ENCODE results near the gene TFF2.

The TFF2 gene

DNA sequence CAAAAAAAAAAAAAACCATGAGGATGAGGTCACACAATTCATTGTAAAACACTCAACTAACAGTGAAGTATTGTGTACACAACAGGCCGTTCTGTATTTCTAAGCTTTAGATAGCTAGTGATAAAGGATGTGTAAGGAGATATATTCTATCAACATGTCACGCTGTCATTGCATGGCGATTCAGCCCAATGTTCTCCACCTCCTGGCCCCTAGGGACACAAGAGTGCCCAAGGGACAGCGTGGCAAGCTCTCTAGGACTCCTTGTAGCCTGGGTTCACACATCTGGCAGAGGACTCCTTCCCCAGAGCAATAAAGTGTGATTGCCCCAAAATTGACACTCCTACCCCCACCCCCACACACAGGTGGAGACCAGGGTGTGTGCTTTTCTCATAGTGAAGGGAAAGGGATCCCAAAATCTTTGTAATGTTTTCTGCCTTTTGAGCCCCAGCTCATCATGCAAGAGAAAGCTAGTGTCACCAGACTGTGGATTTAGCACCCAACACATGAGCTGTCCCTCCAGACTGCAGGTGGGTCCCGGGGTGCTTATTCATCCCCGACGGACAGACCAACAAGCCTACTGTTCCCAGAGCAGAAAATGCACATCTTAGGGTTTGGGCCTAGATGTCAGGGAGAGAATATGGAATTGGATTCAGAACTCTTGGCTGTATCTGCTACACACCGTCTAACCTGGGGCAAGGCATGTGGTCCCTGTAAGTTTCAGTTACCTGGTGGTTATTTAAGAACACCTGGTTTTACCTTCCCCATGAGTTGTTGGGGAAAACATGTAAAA lies 33.6 kb upstream of the TFF2 start:
- DNase-seq: no peak

DNA sequence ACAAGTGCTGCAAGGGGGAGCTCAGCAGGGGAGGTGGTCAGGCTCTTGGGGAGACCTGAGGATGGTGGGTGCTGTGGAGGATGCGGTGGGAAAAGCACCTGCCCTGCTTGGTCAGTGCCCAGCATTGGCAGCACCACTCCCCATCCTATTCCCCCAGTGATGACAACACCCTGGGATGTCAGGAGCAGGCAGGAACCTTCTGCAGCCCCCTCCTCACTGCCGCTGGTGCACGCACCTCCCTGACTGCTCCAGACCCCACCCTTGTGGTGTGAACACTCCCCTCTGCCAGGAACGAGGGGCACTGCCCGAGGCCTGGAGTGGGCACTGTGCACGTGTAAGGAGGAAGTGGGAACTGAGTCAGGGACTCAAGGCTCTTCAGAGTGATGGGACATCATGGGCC lies 32.5 kb upstream of the TFF2 start:
- DNase-seq: no peak

DNA sequence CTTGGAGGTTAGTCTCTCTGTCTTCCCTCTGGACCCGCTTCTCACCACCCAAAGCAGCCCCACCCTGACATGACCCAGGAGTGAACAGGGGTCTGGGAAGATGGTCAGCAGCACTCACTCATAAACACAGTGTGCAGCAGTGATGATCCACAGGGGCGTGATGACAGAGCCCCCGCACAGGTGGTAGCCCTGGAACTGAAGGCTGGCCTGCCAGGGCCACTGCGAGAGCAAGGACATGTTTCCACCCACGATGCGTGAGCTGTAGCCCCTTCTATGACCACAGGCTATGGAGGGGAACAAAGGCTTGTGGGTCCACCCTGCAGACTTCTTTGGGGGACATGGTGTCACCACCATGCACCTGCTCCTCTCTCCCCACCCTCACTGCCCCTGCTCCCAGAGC lies 32.1 kb upstream of the TFF2 start:
- no peak for DNase-seq

DNA sequence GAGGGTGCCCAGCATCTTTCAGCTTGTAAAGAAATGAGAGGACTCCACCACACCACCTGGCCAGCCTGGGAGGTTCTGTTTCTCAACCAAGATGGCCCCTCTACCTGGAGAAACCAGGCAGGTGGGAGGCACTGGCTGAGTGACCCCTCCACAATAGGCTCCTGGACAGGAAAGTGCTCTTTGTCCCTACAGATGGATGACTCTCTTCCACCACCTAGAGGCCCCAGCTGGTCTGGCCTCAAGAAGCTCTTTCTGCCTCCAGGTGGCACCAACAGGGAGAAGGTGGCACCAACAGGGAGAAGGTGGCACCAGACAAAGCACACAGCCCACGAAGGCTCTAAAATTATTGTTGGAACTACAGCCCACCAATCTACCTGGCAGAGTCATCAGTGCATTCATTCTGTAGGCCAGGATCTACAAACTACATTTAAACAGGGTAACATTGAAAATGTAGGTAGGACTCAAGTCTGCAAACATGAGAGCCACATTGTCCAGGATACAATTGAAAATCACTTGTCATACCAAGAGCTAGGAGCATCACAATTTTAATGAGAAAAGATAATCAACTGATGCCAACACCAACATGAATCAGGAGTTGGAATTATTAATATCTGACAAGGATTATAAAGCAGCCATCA lies 30.7 kb upstream of the TFF2 start:
- peak; percentile 56 to 67 (median 60) for DNase-seq

DNA sequence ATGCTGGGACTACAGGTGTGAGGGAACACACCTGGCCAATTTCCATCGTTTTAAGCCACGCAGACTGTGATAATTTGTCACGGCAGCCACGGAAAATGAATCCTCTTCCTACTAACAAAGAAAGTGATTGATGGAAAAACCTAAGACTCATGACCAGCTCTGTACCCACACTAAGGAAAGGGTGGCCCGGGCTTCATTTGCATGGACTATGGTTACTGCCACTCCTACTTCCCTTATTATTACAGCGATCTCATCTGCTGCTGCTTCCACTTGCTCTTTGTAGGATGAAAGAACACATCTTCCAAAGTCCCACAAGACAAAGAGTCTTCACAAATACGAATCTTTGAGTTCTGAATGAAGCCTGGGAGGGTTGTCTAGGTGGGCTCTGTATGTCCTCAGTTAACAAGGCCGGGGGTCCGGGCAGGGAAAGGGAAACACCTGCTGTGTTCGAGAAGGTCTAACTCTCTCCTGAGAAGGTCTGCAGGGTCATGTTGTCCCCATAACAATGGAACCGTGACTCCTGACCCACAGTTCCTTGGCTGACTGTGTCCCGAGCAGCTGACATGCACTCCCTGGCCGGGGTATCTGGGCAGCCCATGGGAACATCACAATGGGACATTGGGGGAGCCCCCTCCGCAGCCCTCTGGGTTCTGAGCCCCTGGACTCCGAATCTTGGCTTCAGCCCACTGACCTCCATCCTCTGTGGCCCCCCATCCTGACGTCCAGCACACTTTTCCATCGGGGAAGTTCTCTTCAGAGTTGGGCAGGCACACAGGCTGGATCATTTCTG lies 28.8 kb upstream of the TFF2 start:
- DNase-seq: peak; percentile 50 to 55 (median 51)

DNA sequence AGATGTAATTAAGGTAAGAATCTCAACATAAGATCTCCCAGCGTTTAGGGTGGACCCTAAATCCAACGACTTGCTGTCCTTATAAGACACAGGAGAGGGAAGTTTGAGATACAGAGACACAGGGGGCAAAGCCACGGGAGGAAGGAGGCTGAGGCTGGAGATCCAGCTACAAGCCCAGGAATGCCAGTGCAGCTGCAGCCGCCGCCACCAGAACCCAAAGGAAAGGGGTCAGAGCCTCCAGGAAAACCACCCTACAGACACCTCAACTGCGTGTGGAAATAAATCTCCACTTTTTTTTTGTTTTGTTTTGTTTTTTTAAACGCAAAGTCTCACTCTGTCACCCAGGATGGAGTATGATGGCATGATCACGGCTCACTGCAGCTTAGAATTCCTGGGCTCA lies 27.6 kb upstream of the TFF2 start:
- no peak for DNase-seq

DNA sequence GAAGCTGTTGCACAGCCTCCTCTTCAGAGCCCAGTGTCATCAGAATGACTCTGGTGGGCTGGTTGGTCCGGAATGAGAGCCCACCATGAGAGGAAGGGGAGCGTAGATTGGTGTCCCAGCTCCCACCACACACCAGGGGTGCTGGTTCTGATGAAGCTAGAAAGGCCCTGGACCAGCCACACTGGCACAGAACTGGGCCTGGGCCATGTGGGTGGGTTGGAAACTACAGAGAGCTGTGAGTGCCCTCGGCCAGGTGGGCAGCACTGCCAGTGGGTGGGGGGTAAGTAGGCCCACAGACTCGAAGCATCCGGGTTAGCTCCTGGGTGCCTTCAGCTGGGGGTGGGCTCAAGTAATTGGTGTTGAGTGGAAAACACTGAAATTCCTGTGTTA lies 27.2 kb upstream of the TFF2 start:
- DNase-seq: no peak

DNA sequence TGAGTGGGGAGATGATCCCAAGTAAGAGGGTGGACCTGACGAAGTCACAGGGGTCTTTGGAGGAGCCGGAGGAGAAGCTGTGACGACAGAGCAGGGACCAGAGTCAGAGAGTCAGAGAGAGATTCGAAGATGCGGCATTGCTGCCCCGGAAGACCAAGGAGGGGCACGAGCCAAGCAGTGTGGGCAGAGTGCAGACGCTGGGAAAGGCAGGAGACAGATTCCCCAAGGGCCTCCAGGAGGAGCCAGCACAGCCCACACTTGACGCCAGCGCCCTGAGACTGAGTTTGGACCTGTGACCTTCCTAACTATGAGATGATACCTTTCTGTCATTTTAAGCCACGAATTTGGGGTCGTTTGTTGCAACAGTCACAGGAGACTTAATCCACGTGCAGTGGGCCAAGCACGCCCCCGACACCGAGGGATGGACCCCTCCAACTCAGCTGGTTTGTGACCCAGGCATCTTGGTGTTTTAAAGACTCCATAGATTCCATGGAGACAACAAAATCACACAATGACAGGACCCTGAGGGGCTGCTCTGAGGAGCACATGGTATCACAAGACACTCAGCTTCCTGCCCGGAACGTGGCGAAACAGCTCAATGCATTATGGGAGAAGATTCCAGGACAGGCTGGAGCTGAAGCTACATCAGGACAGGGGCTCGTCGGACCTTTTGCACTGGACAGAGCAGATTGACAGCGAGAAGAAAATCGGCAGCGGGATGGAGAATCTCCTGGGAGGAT lies 26.6 kb upstream of the TFF2 start:
- no peak for DNase-seq

DNA sequence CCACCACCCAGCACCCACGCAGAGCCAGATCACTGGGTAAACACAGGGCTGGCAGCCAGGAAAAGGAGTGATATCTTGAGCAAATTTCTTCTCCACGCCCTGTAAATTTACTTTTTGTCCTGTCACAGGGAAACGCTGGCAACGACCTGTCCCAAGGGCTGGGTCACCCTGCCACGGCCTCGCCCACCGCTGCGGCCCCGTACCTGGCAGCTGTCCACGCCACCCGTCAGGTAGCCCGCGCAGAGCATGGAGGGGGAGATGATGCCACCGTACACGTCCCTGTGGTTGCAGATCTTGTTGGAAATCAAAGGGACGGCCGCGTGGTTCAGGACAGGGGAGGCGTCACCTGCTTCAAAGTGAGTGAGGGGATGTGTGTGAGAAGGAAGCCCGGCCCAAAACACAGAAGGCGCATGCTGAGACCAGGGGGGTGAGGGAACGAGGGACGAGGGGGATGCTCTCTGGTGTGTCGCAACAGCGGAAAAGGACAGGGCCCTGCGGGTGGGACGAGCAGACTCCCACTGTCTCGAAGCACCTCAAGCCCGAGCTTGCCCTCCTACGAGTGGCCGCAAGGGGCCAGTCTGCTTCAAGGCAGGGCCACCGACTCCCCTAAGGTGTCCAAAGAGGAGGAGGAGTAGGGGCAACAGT lies 25.7 kb upstream of the TFF2 start:
- DNase-seq: no peak

DNA sequence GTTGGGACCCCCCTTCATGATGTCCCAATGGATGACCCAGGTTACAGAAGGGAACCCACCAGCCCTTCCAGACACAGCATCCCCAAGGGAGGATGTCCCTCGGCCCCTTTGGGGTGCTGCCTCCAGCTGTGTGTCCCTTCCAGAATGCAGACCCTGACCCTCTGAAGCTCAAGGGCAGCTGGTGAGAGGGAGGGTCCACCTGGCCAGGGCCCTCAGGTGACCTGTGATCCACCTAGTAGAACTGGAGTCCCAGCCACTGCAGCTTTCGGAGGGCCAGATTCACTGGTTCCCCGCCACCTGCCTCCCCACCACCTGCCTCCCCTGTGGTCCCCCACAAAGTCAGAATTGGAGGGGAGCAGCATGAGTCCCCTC lies 25.2 kb upstream of the TFF2 start:
- no peak for DNase-seq

DNA sequence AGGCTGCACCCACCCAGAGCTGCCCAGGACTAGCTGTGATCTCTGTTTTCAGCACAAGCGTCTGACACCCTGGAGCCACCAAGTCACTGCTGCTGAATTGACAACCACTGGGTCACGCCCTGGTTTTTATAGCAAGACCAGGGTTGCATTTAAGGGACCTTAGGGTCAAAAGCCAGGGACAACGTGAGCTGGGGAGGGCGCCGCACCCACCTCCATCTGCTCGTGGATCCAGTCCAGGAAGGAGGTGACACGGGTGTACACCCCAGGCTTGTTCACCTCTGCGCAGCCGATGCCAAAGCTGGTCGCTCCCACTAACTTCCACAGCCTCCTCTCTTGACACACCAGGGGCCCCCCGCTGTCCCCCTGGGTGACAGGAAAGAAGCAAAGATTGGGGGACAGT lies 24.7 kb upstream of the TFF2 start:
- DNase-seq: no peak

DNA sequence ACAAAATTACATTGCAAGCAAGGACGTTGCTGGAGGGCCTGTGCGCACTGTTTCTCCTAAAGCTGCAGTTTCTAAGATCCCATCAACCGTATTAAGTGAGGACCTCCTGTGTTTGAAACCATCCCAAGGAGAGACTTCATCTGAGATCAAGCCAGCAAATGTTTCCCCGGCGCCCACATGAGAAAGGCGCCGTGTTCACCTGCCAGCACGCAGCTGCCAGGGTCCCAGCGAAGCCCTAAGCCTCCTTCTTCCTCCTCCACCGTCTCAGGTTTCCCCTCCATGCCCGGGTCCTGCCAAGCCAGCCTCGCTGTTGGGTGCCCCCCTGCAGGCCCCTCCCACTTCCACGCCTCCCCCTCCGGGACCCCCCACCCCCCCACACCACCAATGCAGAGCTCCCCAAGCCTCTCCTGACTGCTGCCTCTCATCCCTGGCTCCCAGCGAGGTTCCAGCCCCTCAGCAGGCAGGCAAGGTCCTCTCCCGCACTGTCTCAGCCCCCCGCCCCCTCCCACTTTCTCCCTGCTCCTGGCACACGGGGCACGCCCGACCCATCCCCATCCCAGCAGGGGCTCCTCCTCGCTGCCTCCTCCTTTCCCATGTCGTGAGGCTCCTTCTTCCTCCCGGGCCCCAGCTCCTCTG lies 24.2 kb upstream of the TFF2 start:
- DNase-seq: no peak

DNA sequence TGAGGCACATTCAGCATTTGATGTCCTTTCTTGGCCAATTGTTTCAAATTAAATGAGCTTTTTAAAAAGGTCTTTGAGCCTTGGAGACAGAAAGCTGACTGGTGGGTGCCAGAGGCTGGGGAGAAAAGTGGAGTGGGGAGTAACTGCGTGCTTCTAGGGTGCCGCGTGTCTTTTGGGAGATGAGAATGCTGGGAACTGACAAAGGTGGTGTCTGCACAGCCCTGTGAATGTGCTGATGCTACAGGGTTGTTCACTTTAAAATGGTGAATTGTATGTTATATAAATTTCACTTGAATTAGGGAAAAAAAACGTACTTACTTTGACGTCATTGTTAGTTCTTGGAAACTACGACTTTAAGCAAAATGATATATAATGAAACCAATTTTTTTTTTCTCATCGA lies 23.7 kb upstream of the TFF2 start:
- DNase-seq: no peak

DNA sequence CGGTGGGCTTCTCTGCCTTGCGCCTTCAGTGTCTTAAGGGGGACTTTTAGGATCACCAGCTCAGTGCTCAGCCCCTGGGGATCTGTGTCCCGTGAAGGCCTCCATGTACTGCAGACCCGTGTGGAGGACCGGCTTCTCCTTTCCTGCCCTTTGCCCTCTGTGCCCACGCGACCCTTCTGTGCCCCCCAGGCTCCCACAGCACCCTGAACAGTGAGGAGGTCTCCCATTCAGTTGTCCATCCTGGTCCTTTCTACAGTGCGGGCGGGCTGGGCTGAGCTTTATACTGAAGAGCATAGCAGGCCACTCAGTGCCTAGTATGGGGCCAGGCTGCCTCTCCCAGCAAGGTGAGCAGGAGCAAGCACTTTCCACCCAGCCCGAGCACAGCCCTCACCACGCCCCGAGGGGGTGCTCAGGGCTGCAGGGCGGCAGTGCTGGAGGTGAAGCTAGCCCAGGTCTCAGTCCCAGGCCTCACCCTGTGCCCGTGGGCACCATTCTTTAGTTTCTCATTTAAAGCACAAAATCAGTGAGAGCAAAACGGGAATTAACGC lies 23.2 kb upstream of the TFF2 start:
- DNase-seq: no peak

DNA sequence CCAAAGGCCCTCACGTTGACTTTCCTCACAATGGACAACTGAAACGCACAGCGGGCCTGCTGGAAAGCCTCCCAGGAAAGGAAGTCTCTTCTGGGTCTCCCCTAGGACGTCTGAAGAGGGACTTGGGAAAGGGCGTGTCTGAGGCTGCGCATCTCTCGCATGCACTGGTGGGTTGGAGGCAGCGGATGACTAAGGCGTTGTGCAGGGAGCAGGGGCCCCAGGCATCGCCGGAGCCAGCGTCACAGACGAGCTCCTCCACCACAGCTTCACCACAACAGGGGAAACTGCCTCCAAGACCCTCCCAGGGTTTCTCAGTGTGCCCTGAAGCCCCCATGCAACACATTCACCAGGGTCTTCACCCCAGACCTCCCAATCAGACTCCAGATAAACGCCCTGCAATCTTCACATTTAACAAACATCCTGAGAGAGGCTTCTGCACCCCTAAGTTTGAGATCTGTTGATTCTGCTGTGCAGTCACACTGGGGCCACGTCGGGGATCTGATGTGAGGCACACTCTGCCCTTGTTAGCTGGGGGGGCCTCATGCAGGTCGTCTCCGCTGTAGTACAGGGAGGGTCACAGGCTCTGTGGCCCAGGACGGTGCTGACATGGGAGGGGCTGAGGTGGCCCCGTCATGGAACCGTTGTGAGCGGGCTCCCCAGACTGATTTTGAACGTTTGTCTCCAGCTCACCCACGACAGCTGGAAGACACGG lies 22.6 kb upstream of the TFF2 start:
- no peak for DNase-seq

DNA sequence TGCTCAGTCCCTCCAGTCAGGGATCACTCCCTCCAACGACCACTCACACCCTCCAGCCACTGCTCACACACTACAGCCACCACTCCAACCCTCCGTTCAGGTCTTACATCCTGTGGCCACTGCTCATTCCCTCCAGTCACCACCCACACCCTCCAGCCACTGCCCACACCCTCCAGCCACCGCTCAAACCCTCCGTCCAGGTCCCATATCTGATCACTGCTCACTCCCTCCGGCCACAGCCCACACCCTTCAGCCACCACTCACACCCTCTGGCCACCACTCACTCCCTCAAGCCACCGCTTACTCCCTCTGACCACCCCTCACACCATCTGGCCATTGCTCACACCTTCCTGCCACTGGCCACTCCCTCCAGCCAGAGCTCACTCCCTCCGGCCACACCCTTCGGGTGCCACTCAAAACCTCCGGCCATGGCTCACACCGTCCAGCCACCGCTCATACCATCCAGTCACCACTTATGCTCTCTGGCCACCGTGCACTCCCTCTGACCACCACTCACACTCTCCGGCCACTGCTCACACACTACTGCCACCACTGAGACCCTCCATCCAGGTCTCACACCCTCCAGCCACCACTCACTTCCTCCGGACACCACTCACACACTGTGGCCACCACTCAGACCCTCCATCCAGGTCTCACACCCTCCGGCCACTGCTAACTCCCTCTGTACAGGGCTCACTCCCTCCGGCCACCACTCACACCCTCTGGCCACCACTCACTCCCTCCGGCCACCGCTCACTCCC lies 20.3 kb upstream of the TFF2 start:
- no peak for DNase-seq

DNA sequence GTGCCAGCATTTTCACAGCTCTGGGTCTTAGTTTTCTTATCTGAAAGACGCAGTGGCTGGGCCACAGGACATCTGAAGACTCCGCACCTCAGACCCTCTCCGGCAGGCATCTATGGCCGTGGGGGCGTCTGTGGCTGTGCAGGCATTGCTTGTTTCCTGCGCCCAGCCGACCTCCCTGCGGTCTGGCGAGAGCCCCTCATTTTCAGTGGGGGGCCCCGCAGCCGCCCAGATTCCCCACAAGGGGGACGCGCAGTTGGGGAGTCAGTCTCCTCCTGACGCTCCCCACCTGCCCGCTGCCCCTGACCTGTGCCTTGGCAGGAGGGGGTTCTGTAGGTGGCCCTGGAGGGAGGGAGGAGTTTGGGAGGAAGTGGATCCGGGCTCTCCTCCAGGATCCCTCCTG lies 19.0 kb upstream of the TFF2 start:
- no peak for DNase-seq

DNA sequence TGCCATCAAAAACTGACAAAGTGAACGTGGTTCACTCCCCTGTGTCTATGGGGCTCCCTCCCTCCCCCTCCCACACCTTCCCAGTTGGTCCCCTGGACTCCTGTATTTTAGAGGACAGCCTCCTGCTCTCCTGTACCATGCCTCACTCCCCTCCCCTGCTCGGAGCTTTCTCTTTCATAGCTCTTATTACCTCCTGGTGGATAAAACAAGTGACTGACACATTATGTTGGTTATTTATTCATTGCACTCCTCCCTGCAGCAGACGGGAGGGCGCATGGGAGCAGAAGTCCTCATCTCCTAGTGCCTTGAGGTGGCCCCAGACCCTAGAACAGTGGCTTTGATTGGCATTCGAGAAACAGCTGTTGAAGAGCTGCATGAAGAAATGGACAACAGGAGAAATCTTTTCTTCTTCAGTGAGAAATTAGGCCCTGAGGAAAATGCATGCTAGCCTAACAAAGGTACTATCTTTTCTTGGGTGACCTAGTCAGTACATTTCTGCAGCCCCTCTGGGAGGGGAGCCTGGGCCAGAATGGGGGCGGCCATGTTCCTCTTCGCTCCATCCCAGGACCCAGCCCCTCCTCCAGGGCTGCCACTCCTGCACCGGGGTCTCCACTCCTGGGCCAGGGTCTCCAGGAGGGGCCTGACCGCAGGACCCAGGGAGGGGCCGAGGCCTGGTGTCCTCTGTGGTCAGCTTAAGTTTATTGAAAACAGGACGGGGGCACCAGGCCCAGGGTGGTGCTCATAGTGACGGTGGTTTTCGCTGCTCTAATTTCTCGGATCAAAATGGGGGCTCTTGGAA lies 16.8 kb upstream of the TFF2 start:
- DNase-seq: no peak

DNA sequence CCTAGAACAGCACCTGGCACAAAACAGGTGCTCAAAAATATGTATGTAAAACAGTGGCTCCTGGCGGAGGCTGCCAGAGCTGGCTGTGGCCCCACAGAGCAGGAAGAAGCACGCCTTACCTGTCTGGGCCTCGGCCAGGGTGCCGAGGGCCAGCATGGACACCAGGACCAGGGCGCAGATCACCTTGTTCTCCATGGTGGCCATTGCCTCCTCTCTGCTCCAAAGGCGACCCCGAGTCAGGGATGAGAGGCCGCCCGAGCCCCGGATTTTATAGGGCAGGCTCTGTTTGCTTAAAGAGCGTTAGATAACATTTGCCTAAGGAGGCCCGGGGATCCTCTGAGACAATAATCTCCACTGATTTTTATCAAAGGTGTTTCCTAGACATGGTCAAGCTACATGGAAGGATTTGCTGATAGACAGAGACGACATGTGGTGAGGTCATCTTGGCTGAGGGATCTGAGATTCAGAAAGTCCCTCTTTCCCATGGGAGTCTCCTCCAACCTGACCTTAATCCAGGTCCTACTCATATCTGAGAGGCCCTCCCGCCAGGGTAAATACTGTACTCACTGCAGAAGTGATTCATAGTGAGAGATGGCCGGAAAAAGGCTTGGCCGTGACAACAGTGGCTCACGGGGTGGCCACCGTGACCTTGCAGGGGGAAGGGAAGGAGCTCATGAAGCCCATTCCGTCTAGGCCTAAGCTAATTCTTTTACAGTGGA lies 15.7 kb upstream of the TFF2 start, which contains the start of gene TFF1:
TSS of gene TFF1 (minus strand) at position 244 of the 719 bp plus-strand sequence. CDS start at position 204, 40 bp downstream.
- no peak for DNase-seq

Data from suppressor macrophage treated with lipopolysaccharide for 1 hour (primary cell).